Tibial artery (tissue), 4 donors: ENCODE results near the gene ACP7.

Experiments used
- DNase-seq, 2 donors: peaks; one replicate each; pipeline ENCODE4 v3.0.0-alpha.2; 2019
- H3K27ac ChIP-seq, 2 donors: fragments of 200-600 bp; sonication (generic) in 1 of 2; 1 replicate in 1 of 2; 2 replicates in 1 of 2; pipeline ENCODE4 v1.5.1; 2018 to 2019; ENCODE audit warnings: mild to moderate bottlenecking in 1 of 2
- H3K27me3 ChIP-seq, 2 donors: fragments of 200-600 bp; sonication (generic) in 1 of 2; one replicate each; pipeline versions ENCODE4 v1.5.1 to v1.6.0; 2016 to 2019
- H3K36me3 ChIP-seq, 3 donors: fragments of 200-600 bp; sonication (generic) in 2 of 3; one replicate each; pipeline ENCODE4 v1.5.1; 2016 to 2019; ENCODE audit warnings: mild to moderate bottlenecking in 2 of 3
- H3K4me1 ChIP-seq, 4 donors: fragments of 200-600 bp; sonication (generic) in 2 of 4; 1 replicate in 3 of 4; 2 replicates in 1 of 4; pipeline ENCODE4 v1.5.1; 2016 to 2019
- H3K4me3 ChIP-seq, 2 donors: fragments of 200-600 bp; sonication (generic) in 1 of 2; 1 replicate in 1 of 2; 2 replicates in 1 of 2; pipeline ENCODE4 v1.5.1; 2018 to 2019; ENCODE audit warnings: mild to moderate bottlenecking in 2 of 2
- H3K9me3 ChIP-seq, 3 donors: fragments of 200-600 bp; sonication (generic) in 1 of 3; one replicate each; pipeline ENCODE4 v1.5.1; 2016 to 2019
- intact Hi-C: fragments of 100-400 bp; cut with DNase I; formaldehyde crosslinking; loops from one replicate; pipeline ENCODE4 v1.15.0; 2023; ENCODE audit warnings: low total_unique reads
- TF ChIP-seq, protein P1 (sequence below), 2 experiments: fragments of 200-600 bp in 1 of 2; fragments of 450-650 bp in 1 of 2; IDR thresholded peaks; one replicate each; pipeline ENCODE4 v1.5.1; 2017 to 2019; ENCODE audit warnings: antibody characterized with exemption in 2 of 2, mild to moderate bottlenecking in 1 of 2, moderate library complexity in 1 of 2

The ACP7 gene

DNA sequence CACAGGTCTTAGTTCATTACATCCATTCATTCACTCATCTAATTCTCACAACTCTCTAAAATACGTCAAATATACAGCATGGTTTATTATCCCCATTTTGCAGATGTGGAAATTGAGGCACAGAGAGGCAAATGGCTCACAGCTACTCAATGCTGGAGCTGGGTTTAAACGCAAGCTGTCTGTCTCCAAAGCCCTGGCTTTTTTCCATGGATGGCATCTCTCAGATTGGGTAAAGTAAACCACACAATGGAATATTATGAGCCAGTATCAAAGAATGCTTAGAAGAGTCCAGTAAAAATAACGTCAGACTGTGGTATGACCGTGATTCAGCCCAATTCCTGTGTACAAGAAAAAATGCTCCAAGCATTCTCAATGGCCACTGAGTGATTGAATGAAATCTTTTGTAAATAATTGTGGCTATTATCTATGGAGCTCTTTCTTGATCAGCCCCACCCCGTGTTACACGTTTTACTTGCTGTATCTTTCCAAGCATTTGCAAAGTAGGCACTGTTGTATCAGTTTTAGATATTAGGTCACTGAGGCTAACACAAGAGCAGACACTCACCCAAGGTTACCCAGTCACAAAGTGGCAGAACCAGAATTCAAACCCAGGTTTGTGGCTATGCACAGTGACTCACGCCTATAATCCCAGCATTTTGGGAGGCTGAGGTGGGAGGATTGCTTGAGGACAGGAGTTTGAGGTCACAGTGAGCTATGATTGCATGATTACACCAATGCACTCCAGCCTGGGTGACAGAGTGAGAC, 5.5 kb upstream of the ACP7 start:
- Histone ChIP-seq H3K27me3 (peaks cover 0 to 48% of the 10 kb centered on the region in 2 donors), H3K36me3 (no peaks in the 10 kb centered on the region), H3K4me3 (no peak overlapping the region), H3K27ac (no peak overlapping the region), H3K9me3 (no peaks in the 10 kb centered on the region), H3K4me1 (peaks cover 0 to 5% (median 2%) of the 10 kb centered on the region in 4 donors)
- no peak for DNase-seq
- TF ChIP-seq, protein P1, sequence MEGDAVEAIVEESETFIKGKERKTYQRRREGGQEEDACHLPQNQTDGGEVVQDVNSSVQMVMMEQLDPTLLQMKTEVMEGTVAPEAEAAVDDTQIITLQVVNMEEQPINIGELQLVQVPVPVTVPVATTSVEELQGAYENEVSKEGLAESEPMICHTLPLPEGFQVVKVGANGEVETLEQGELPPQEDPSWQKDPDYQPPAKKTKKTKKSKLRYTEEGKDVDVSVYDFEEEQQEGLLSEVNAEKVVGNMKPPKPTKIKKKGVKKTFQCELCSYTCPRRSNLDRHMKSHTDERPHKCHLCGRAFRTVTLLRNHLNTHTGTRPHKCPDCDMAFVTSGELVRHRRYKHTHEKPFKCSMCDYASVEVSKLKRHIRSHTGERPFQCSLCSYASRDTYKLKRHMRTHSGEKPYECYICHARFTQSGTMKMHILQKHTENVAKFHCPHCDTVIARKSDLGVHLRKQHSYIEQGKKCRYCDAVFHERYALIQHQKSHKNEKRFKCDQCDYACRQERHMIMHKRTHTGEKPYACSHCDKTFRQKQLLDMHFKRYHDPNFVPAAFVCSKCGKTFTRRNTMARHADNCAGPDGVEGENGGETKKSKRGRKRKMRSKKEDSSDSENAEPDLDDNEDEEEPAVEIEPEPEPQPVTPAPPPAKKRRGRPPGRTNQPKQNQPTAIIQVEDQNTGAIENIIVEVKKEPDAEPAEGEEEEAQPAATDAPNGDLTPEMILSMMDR (IDR thresholded peaks at IDR 0.05): no peak
- intact Hi-C loops: no loop called here

- intact Hi-C loops: no loop called here
- H3K27me3 ChIP-seq: peaks cover 0 to 66% of the 10 kb centered on the region in 2 donors
- H3K9me3 ChIP-seq: no peaks in the 10 kb centered on the region
- no peak for DNase-seq
- H3K27ac ChIP-seq: no peak overlapping the region
- H3K36me3 ChIP-seq: no peaks in the 10 kb centered on the region
- H3K4me1 ChIP-seq: peaks cover 0 to 15% (median 9%) of the 10 kb centered on the region in 4 donors
- TF ChIP-seq, protein P1 (IDR thresholded peaks at IDR 0.05): no peak
- H3K4me3 ChIP-seq: no peak overlapping the region
These were observed 3.7 kb upstream of the ACP7 start for GRCh38 chr19:39080431-39080830.

DNA sequence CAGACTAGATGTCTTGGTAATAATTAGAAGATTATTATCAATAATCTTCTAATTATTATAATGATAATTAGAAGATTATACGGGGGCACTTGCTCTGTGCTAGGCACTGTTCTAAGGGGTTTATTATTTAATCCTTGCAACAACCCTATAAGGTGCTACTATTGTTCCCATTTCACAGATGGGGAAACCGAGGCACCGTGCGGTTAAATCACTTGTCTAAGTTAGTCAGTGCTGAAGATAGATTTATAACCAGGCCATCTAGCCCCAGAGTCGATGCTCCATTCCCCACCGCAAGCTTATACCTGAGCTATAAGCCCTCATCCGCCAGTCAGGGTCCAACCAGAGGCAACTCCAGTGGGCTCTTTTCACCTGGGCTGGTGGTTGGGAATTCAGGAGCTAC, 2.0 kb upstream of the ACP7 start:
- DNase-seq: no peak
- Histone ChIP-seq H3K36me3 (no peaks in the 10 kb centered on the region), H3K4me3 (no peak overlapping the region), H3K27ac (no peak overlapping the region), H3K4me1 (peaks cover 0 to 15% (median 9%) of the 10 kb centered on the region in 4 donors), H3K27me3 (peaks cover 0 to 62% of the 10 kb centered on the region in 2 donors), H3K9me3 (no peaks in the 10 kb centered on the region)
- TF ChIP-seq, protein P1 (IDR thresholded peaks at IDR 0.05): no peak
- intact Hi-C loops: no loop called here

GRCh38 chr19:39082745-39083598, 1.2 kb upstream of the ACP7 start:
- intact Hi-C loops: no loop called here
- H3K27me3 ChIP-seq: peaks cover 0 to 61% of the 10 kb centered on the region in 2 donors
- H3K4me3 ChIP-seq: no peak overlapping the region
- H3K4me1 ChIP-seq: peaks cover 0 to 15% (median 9%) of the 10 kb centered on the region in 4 donors
- H3K9me3 ChIP-seq: no peaks in the 10 kb centered on the region
- no peak overlapping the region for H3K27ac ChIP-seq
- TF ChIP-seq, protein P1 (IDR thresholded peaks at IDR 0.05): no peak
- no peaks in the 10 kb centered on the region for H3K36me3 ChIP-seq
- DNase-seq: no peak

DNA sequence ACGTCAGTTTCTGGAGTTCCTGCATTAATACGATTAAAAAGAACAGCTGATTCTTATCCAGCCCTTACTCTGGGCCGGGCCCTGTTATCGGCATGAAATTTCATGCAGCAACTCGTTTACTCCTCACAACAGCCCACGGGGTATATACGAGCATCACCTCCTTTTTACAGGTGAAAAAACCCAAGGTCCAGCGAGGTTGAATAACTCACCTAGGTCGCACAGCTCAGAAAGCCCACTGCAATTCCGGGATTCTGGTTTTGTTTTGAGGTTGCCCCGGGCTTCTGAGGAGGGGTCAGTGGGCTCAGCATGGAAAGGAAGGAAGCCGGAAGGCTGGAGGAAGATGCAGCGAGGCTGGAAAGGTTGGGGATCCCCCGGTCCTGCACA, 577 bp upstream of the ACP7 start:
- no peak for DNase-seq
- H3K27ac ChIP-seq: no peak overlapping the region
- H3K27me3 ChIP-seq: peaks cover 0 to 67% of the 10 kb centered on the region in 2 donors
- no peaks in the 10 kb centered on the region for H3K9me3 ChIP-seq
- no peaks in the 10 kb centered on the region for H3K36me3 ChIP-seq
- TF ChIP-seq, protein P1 (IDR thresholded peaks at IDR 0.05): no peak
- intact Hi-C loops: no loop called here
- H3K4me1 ChIP-seq: peaks cover 0 to 15% (median 9%) of the 10 kb centered on the region in 4 donors
- H3K4me3 ChIP-seq: no peak overlapping the region
